GM19023 (cell line): ENCODE results near the gene MYH6.

ENCODE experiments used
- ATAC-seq: cut with Tn5 transposase; IDR thresholded peaks from one replicate; pipeline ENCODE4 v1.9.1; 2021; ENCODE audit warnings: mild to moderate bottlenecking, moderate library complexity; ENCODE audit not compliant: unreplicated experiment

MYH6 gene

GRCh38 chr14:23379366-23380196 lies 28.5 kb downstream of the MYH6 start:
- no peak for ATAC-seq

GRCh38 chr14:23378612-23379220 lies 29.4 kb downstream of the MYH6 start:
- ATAC-seq, result no peak

GRCh38 chr14:23377573-23378563 lies 30.2 kb downstream of the MYH6 start:
- no peak for ATAC-seq

- ATAC-seq, result no peak
Observed at GRCh38 chr14:23377198-23377550, 30.9 kb downstream of the MYH6 start.

GRCh38 chr14:23376482-23377197 lies 31.4 kb downstream of the MYH6 start, which contains the start of gene CMTM5:
Gene CMTM5 (plus strand): TSS chr14:23377046. CDS start chr14:23377252, 206 bp downstream.
- ATAC-seq, result no peak

- ATAC-seq, result no peak
Observed at GRCh38 chr14:23375527-23376251, 32.4 kb downstream of the MYH6 start.

GRCh38 chr14:23373041-23373440 lies 35.0 kb downstream of the MYH6 start:
- no peak for ATAC-seq

- no peak for ATAC-seq
Observed at GRCh38 chr14:23372509-23372908, 35.6 kb downstream of the MYH6 start, which contains the start of gene IL25. Gene IL25 (plus strand): TSS chr14:23372809.

GRCh38 chr14:23371865-23372264 lies 36.2 kb downstream of the MYH6 start:
- no peak for ATAC-seq

- ATAC-seq, result no peak
Observed at GRCh38 chr14:23370221-23370620, 37.9 kb downstream of the MYH6 start.

- no peak for ATAC-seq
Observed at GRCh38 chr14:23366426-23366921, 41.6 kb downstream of the MYH6 start.

GRCh38 chr14:23365732-23366425 lies 42.2 kb downstream of the MYH6 start:
- ATAC-seq, result no peak

- ATAC-seq, result no peak
Observed at GRCh38 chr14:23365036-23365731, 42.9 kb downstream of the MYH6 start, which contains the start of gene EFS. Gene EFS (minus strand): TSS chr14:23365172. CDS start chr14:23365025, 147 bp downstream.

- no peak for ATAC-seq
Observed at GRCh38 chr14:23364164-23365035, 43.7 kb downstream of the MYH6 start.

- ATAC-seq, result no peak
Observed at GRCh38 chr14:23362200-23362599, 45.9 kb downstream of the MYH6 start.

- ATAC-seq, result no peak
Observed at GRCh38 chr14:23361763-23362162, 46.3 kb downstream of the MYH6 start.

GRCh38 chr14:23361320-23361719 lies 46.8 kb downstream of the MYH6 start:
- ATAC-seq, result no peak
